ENCODE data around the gene CES5A.
"Not testable (repeated sequence)": the region's sequence is repeated elsewhere in the genome, so short reads cannot be mapped to it uniquely, and the experiment has no call there.

CES5A gene

GRCh38 chr16:55861288-55861687 is 13.9 kb downstream of the CES5A start:
- H4K20me1 ChIP-seq (ENCODE audit: control insufficient read depth, insufficient read depth, low read depth, low read length): no peaks in the 10 kb centered on the region
- H3K9me2 ChIP-seq (replicated peaks; ENCODE audit: control insufficient read depth, low read length): no peaks in the 10 kb centered on the region
- H3K79me2 ChIP-seq (ENCODE audit: control insufficient read depth, low read length): no peaks in the 10 kb centered on the region
- no peaks in the 10 kb centered on the region for H3K9me3 ChIP-seq (ENCODE audit: control insufficient read depth, insufficient read depth, low read length)
- no peaks in the 10 kb centered on the region for H3K4me1 ChIP-seq (ENCODE audit: control insufficient read depth, low read length)
- no peaks in the 10 kb centered on the region for H3K27me3 ChIP-seq (ENCODE audit: control insufficient read depth, low read length)
- H3F3A ChIP-seq (ENCODE audit: control insufficient read depth, insufficient read depth): no peaks in the 10 kb centered on the region
- no peak overlapping the region for H3K4me2 ChIP-seq (ENCODE audit: low read length)
- no peak for TF ChIP-seq EZH2phosphoT487 (IDR thresholded peaks at IDR 0.05; ENCODE audit: borderline replicate concordance, low read length)
- TF ChIP-seq, protein P1, sequence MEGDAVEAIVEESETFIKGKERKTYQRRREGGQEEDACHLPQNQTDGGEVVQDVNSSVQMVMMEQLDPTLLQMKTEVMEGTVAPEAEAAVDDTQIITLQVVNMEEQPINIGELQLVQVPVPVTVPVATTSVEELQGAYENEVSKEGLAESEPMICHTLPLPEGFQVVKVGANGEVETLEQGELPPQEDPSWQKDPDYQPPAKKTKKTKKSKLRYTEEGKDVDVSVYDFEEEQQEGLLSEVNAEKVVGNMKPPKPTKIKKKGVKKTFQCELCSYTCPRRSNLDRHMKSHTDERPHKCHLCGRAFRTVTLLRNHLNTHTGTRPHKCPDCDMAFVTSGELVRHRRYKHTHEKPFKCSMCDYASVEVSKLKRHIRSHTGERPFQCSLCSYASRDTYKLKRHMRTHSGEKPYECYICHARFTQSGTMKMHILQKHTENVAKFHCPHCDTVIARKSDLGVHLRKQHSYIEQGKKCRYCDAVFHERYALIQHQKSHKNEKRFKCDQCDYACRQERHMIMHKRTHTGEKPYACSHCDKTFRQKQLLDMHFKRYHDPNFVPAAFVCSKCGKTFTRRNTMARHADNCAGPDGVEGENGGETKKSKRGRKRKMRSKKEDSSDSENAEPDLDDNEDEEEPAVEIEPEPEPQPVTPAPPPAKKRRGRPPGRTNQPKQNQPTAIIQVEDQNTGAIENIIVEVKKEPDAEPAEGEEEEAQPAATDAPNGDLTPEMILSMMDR (IDR thresholded peaks at IDR 0.05; ENCODE audit: low read depth, low read length, poor library complexity, severe bottlenecking): no peak
- no peak overlapping the region for H3K4me3 ChIP-seq (ENCODE audit: low read length)
- no peak overlapping the region for H3K27ac ChIP-seq (ENCODE audit: low read depth, low read length)
- H3K36me3 ChIP-seq (ENCODE audit: control insufficient read depth, low read length): no peaks in the 10 kb centered on the region

DNA sequence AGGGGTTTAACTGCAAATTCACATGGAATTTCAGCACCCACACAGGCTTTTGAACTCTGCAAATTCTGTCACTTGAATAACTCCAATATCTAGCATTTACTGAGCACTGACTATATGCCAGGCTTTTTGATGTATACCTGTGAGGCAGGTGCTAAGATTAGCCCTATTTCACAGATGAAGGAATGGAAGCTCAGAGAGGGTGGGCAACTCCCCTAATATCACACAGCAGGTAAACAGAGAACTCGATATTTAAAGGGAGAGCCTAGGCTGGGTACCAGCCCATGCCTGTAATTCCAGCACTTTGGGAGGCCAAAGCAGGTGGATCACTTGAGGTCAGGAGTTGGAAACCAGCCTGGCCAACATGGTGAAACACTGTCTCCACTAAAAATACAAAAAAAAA is 17.5 kb downstream of the CES5A start:
- not testable (repeated sequence) for H4K20me1 ChIP-seq (ENCODE audit: control insufficient read depth, insufficient read depth, low read depth, low read length); H3K4me2 ChIP-seq (ENCODE audit: low read length); H3K9me3 ChIP-seq (ENCODE audit: control insufficient read depth, insufficient read depth, low read length); H3K27me3 ChIP-seq (ENCODE audit: control insufficient read depth, low read length); H3K4me1 ChIP-seq (ENCODE audit: control insufficient read depth, low read length); H3K79me2 ChIP-seq (ENCODE audit: control insufficient read depth, low read length); H3K4me3 ChIP-seq (ENCODE audit: low read length); H3F3A ChIP-seq (ENCODE audit: control insufficient read depth, insufficient read depth); H3K36me3 ChIP-seq (ENCODE audit: control insufficient read depth, low read length); H3K9me2 ChIP-seq (replicated peaks; ENCODE audit: control insufficient read depth, low read length); H3K27ac ChIP-seq (ENCODE audit: low read depth, low read length)

DNA sequence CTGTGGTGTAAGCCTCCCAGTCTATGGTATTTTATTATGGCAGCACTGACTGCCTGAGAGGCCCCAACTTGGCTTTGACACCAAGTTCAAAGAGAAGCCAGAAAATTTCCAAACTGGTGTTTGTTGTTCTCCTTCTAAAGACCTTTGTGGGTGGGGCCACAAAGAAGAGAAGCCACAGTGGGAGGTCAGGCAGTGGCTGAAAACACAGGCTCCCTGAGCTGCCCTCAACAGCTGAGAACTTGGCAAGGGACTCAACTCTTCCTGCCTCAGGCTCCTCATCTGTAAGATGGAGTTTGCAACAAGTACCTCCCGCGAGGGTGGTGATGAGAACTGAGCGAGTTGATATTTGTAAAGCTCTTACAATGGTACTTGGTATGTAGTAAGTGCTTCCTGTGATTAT is 18.2 kb downstream of the CES5A start:
- TF ChIP-seq, protein P1 (IDR thresholded peaks at IDR 0.05; ENCODE audit: low read depth, low read length, poor library complexity, severe bottlenecking): no peak
- no peak for TF ChIP-seq EZH2phosphoT487 (IDR thresholded peaks at IDR 0.05; ENCODE audit: borderline replicate concordance, low read length)
- Histone ChIP-seq H3K79me2 (ENCODE audit: control insufficient read depth, low read length) (no peaks in the 10 kb centered on the region), H3K4me3 (ENCODE audit: low read length) (no peak overlapping the region), H3K27me3 (ENCODE audit: control insufficient read depth, low read length) (no peaks in the 10 kb centered on the region), H3K4me1 (ENCODE audit: control insufficient read depth, low read length) (no peaks in the 10 kb centered on the region), H4K20me1 (ENCODE audit: control insufficient read depth, insufficient read depth, low read depth, low read length) (no peaks in the 10 kb centered on the region), H3F3A (ENCODE audit: control insufficient read depth, insufficient read depth) (no peaks in the 10 kb centered on the region), H3K9me3 (ENCODE audit: control insufficient read depth, insufficient read depth, low read length) (no peaks in the 10 kb centered on the region), H3K9me2 (replicated peaks; ENCODE audit: control insufficient read depth, low read length) (no peaks in the 10 kb centered on the region), H3K27ac (ENCODE audit: low read depth, low read length) (no peak overlapping the region), H3K36me3 (ENCODE audit: control insufficient read depth, low read length) (no peaks in the 10 kb centered on the region), H3K4me2 (ENCODE audit: low read length) (no peak overlapping the region)

GRCh38 chr16:55853114-55853513 is 22.1 kb downstream of the CES5A start:
- H3K27me3 ChIP-seq (ENCODE audit: control insufficient read depth, low read length): no peaks in the 10 kb centered on the region
- H3K4me1 ChIP-seq (ENCODE audit: control insufficient read depth, low read length): no peaks in the 10 kb centered on the region
- no peaks in the 10 kb centered on the region for H3K9me3 ChIP-seq (ENCODE audit: control insufficient read depth, insufficient read depth, low read length)
- H3K4me2 ChIP-seq (ENCODE audit: low read length): no peak overlapping the region
- no peak overlapping the region for H3K4me3 ChIP-seq (ENCODE audit: low read length)
- H4K20me1 ChIP-seq (ENCODE audit: control insufficient read depth, insufficient read depth, low read depth, low read length): no peaks in the 10 kb centered on the region
- H3K27ac ChIP-seq (ENCODE audit: low read depth, low read length): no peak overlapping the region
- H3K79me2 ChIP-seq (ENCODE audit: control insufficient read depth, low read length): no peaks in the 10 kb centered on the region
- no peaks in the 10 kb centered on the region for H3F3A ChIP-seq (ENCODE audit: control insufficient read depth, insufficient read depth)
- no peaks in the 10 kb centered on the region for H3K9me2 ChIP-seq (replicated peaks; ENCODE audit: control insufficient read depth, low read length)
- no peaks in the 10 kb centered on the region for H3K36me3 ChIP-seq (ENCODE audit: control insufficient read depth, low read length)
- TF ChIP-seq EZH2phosphoT487 (IDR thresholded peaks at IDR 0.05; ENCODE audit: borderline replicate concordance, low read length): no peak
- TF ChIP-seq, protein P1 (IDR thresholded peaks at IDR 0.05; ENCODE audit: low read depth, low read length, poor library complexity, severe bottlenecking): no peak

Data from DOHH2 (cell line).